ENCODE data around the gene POU3F3. TPM values are rescaled to one million over a fixed set of nuclear protein-coding genes. Genes with fewer than 3 reads are reported as not detected.
A peak's percentile ranks its signal among the peaks of the same experiment; 100 is the strongest.

POU3F3 gene
- total RNA-seq, 1 donor from 2014 or later: not detected

DNA sequence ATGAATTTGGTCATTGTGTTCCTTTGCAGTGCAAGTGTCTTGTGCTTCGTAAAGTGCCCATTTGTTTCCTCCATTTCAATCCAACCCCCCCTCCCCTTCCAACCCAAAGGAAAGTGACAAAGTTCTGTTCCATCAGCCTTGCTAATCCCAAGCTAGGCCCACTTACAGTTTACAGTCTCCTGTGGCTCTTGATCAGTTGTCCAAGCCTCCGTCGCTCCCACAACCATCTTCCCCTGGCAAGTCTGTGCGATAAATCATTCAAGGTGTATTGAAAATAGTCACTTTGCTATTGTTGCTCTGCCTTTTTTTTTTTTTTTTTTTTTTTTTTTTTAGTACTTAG is 6.5 kb downstream of the POU3F3 start:
- DNase-seq (ENCODE audit: low read depth in 2 of 2): no peak

- no peak for DNase-seq (ENCODE audit: low read depth in 2 of 2)
These were observed 7.6 kb downstream of the POU3F3 start for GRCh38 chr2:104861351-104862057.

GRCh38 chr2:104862058-104862941 is 8.4 kb downstream of the POU3F3 start:
- no peak for DNase-seq (ENCODE audit: low read depth in 2 of 2)

DNA sequence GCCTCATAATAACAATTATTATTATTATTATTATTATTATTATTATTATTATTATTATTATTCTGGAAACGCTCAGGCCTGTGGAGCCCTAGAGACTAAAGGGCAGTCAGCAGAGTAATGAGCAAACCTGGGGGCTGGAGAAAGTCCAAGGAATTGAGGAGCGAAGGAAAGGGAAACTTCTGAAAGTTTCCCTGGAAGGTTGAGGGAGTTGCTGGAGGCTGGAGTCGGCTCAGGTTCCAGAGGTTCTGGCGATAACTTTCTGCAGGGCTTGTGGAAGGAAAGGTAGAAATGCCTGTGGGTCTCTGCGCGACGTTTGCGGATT is 9.2 kb downstream of the POU3F3 start:
- no peak for DNase-seq (ENCODE audit: low read depth in 2 of 2)

DNA sequence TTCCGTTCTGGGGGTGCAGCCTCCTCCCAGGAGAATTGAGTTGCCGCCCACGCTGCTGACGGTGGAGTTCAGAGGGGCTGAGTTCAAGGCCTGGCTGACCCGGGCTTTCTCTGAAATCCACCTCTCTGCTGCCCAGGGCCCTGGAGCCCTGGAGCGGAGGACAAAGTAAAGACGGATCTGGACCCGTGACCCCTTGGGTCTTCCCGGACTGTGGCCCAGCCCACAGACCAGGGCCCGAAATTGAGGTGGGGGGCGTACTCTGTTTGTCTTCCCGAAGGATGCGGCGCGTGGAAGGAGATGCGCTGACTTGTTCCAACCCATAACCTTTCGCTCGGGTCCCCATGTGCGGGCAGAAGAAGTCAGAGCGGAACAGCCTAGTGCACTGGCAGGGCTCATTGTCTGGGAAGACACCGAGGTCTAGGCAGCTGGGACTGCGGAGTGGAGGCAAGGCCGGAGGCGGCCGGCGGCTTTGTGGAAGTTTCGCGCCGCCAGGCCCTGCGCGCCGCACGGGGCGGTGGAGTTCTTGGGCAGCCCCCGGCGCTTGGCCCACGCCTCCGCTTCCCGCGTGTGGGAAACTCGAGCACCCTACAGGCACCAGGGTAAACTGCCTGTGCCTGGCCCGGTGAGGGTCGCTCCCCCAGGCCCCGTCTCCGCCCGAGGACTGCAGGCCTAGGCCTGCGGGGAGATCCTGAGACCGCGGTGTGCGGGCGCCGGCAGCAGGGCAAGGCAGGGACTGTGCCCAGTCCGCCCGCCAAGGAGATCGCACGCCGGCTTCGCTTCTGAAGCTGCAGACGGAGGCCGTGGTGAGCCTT is 9.8 kb downstream of the POU3F3 start:
- no peak for DNase-seq (ENCODE audit: low read depth in 2 of 2)

DNA sequence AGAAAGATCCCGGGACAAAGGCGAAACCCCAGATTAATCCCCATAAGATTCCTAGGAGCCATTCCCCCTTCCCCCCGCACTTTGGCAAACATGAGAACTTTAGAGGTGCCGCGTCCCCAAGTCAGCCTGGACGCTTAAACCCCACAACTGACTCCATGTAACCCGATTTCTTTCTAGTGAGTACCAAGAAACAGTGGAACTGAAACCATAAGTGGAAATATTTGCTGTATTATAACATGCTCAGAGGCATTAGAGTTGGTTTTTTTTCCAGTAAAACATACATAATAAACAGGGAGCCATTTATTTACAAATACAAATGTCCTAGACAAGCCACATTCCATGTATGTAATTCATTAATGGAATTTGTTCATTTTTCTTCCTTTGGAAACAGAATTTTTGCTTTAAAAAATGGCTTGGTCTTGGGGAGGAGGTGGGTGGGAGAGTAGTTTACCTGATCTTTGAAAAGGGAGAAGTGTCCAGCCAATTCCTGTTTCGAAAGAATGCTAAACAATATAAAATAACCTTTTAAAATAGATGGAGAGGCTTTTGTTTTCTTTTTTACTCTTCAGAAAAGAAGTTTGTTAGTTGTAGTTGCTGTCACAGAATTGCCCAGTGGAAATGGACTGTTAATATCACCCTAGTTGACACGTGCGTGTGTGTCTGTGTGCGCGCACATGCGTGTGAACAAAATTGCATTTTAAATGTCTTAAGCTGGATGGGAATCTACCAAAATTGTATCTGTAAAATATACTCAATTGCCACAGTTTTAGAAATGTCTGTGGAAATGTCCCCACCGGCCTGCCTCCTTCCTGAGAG is 10.6 kb downstream of the POU3F3 start:
- no peak for DNase-seq (ENCODE audit: low read depth in 2 of 2)

DNA sequence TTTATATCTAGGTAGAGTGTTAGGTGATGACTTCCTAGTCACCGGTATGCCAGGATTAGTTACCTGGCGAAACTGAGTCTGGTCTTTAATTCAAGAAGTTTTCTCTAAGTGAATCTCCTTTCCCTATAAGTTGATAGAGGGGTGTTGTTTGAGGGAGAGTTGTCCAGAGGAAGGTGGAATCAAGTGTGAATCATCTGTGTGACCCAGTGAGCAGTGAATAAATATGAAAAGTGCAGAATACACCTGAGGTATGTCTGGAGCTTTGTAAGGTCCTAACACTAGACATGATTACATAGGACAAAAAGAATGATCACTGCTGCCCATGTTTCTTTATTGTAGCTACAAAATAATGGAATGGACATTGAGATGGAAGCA is 11.2 kb downstream of the POU3F3 start:
- no peak for DNase-seq (ENCODE audit: low read depth in 2 of 2)

- no peak for DNase-seq (ENCODE audit: low read depth in 2 of 2)
These were observed 12.4 kb downstream of the POU3F3 start for GRCh38 chr2:104866122-104866864.

DNA sequence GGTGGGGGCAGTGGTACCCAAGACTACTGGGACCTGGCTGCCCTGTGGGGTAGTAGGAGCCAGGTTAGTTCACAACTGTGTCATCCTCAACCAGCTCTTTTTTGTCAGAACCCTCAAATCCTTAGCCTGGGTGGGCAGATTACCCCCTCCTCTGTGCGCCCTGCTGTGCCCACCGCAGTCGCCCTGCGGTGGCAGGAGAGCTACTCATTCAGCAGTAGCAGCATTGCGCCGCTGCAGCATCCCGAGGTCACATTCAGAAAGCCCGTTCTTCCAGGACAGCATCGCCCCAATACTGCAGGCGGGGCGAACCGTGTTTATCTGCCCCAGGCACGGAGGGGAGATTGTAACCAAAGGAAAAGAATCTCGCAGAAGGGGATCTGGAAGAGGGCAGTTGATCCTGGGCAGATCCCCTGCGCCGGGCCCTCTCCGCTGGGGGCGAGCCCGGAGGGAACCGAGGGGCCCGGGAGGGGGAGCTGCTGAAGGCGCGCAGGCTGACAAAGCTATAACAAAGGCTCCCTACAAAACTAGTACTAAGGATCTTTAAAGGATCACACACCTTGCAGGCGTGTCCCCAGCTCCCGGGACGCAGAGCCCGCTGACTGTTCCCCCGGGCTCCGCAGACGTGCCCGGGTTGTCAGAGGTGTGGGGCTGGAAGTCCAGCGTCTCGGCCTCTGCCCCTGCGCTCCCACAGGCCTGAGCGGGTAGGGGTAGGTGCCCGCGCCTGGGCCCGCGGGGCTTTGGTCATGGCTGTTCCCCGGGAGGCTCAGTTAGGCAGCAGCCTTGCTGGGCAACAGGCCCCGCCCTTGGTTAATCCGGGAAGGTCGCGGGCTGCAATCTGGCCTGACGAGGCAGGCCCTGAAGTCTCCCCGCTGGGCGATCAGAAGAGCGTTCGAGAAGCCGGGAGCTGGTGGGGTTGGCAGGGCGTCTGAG is 13.2 kb downstream of the POU3F3 start:
- no peak for DNase-seq (ENCODE audit: low read depth in 2 of 2)

- DNase-seq (ENCODE audit: low read depth in 2 of 2): no peak
These were observed 14.0 kb downstream of the POU3F3 start for GRCh38 chr2:104867813-104868504.

DNA sequence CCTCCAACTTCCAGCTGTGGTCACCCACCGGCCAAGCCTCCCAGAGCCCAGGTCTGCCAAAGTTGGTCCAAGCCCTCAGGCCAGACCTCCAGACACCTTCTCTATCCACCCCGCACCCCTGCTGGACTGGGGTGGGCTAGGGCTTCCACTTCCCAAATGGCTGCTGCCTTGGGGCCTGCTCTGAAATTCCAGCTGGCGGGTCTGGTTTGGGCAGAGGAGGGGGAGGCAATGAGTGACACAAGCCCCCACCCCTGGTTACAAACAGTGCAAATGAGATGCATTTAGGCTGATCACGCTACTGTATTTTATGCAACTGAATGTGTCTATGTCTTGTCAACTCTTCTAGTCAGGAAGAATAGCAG is 14.6 kb downstream of the POU3F3 start:
- DNase-seq (ENCODE audit: low read depth in 2 of 2): no peak

DNA sequence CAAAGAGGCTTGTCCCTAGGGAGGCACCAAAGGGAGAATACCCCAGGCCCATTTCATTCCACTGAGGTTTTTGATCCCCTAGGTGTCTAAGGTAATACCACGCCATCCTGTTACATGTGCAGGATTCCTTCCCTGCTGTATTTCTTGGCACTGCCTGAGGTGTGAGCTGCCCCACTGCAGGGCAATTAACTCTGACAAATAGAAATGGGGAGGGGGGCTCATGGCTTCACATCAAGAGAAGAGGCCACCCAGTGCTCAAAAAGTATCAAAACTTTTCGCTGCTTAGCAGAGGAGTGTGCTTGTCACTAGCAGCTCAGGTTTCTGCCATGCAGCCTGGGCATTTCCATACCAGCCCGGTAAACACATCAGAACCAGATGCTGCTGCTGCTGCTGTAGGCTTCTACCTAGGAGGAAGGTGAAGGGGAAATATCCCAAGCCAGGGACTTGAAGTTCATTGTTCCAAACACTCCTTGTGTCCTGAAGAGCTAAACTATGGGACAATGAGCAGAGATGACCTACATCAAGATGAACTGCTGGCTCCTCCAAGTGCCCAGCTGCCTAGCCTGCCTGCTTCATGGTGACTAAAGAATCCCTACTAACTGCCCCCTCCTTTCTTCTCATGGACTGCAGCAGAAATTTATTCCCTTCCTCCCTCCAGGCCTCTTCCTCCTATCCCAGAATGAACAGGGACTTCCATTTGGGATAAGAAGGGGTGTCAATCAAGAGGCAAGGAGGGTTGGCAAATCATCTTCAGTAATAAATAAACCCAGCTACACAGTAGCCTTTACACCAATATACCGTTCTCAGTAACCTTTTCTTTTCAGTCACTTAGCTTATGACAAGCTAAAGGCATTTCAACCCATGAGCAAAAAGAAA is 16.4 kb downstream of the POU3F3 start:
- DNase-seq (ENCODE audit: low read depth in 2 of 2): no peak

GRCh38 chr2:104871649-104871971 is 17.7 kb downstream of the POU3F3 start:
- DNase-seq (ENCODE audit: low read depth in 2 of 2): no peak

DNA sequence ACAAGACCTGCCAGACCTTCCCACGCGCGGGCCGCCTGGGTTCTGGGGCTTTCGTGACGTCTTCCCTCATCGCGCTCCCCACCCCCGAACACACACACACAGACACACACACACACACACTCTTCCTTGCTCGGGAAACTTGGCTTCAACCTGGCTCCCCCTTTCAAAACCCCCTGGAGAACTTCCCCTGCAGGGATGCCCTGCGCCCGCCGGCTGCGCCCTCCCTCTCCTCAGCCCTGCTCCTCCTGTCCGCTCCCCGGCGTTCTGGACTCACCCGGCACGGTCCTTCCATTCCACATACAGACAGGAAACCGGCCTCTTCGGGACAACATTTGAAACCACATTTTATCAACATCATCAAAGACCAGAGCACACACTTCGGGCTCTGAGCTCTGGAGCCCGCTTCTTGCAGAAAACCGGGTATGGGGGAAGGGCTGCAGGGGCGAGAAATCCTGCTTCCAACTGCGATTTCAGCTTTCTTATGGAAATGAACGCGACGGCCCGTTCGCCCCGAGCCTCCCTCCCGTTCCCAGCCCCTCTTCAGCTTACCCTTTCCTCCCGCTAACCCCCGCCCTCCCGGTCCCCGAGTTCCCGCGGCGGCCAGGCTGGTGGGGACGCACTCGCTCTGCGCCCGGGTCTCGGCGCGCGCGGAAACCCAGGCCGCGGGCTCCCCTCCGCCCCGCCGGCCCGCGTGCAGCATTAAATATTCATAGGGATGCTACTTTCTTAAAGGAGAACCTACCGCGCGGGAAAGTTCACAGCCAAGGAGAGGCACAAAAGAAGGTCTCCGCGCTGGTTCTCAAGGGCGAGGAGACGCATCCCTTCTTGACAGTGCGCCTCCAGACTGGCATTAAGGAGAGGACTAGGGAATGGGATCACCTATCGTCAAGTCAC is 18.3 kb downstream of the POU3F3 start:
- no peak for DNase-seq (ENCODE audit: low read depth in 2 of 2)

DNA sequence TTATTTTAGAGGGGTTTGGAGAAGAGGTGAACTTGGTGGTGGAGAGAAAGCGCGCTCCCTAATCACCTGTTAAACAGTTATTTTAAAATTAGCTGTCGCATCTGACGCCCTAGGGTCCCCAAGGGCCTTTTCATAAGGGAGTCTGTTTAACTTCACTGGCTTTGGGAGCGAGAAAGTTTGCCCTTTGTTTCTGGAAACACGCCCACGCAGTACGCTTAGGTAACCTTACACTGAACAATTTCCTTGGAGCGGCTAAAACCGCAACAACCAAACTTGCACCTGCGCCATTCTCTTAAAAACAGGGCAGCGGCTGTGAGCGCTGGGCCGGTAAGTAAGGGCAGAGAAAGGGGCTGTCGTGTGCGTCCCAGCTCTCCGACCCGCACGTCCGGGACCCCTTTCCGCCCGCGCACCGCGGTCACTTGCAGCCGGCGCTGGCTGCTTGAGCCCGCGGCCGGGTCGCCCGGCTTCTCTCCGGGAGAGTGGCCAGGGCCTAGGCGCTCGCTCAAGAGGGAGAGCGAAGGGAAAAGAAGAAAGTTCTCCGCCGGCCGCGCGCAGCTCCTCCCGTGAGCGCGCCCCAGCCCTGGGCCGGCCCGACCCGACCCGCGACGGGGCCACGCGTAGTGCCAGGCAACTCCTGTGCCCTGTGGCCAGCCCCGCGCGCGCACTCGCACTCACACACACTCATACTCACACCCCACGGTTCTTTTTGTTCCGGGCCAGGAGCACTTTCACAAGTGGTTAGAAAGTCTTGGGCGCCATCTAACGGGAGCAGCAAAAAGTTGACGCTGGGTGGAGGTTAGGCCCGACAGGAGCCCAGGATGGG is 19.2 kb downstream of the POU3F3 start:
- peak; percentile 71 to 72 for DNase-seq (ENCODE audit: low read depth in 2 of 2)

- no peak for DNase-seq (ENCODE audit: low read depth in 2 of 2)
These were observed 19.8 kb downstream of the POU3F3 start for GRCh38 chr2:104873689-104874054.

All from lung microvascular endothelial cell (primary cell).